A673 (cell line): Measurements from ENCODE around the gene LHFPL2. TPM values are rescaled to one million over a fixed set of nuclear protein-coding genes. Genes with fewer than 3 reads are reported as not detected.

Source experiments
- BruUV-seq: library from RNA; stranded (reverse); fragments of 400-500 nt; replicated peaks from 2 replicates; lab custom pipeline; 2021; lab: Mats Ljungman, UMichigan
- CTCF ChIA-PET: fragments of 300-600 bp; sonication (Branson Sonifier 250); formaldehyde crosslinking; loops from one replicate; lab custom pipeline; 2022; ENCODE audit warnings: antibody characterized with exemption; lab: Charles Lee
- POLR2A ChIA-PET: fragments of 300-600 bp; sonication (Branson Sonifier 250); formaldehyde crosslinking; loops from one replicate; lab custom pipeline; 2022; ENCODE audit warnings: antibody characterized with exemption; ENCODE audit not compliant: low non-redundant PET; lab: Charles Lee
- DNase-seq: peaks from one replicate; pipeline ENCODE4 v3.0.0-alpha.2; 2015; ENCODE audit warnings: low spot score
- H3K27ac ChIP-seq: fragments of 200-600 bp; sonication (generic); 2 replicates; pipeline ENCODE4 v1.5.1; 2016; ENCODE audit warnings: mixed run types, low read depth, mild to moderate bottlenecking, mixed read lengths, antibody characterized with exemption, low read length; ENCODE audit not compliant: poor library complexity, severe bottlenecking
- H3K27me3 ChIP-seq: fragments of 200-600 bp; sonication (generic); replicated peaks from 2 replicates; pipeline ENCODE4 v1.6.1; 2017; ENCODE audit warnings: mixed run types, low read depth, mild to moderate bottlenecking, mixed read lengths, antibody characterized with exemption, low read length; ENCODE audit not compliant: insufficient read depth, poor library complexity
- H3K36me3 ChIP-seq: fragments of 200-600 bp; sonication (generic); 2 replicates; pipeline ENCODE4 v1.6.1; 2016; ENCODE audit warnings: mixed run types, mild to moderate bottlenecking, mixed read lengths, antibody characterized with exemption, low read length; ENCODE audit not compliant: insufficient read depth, poor library complexity, severe bottlenecking
- H3K4me1 ChIP-seq: fragments of 200-600 bp; sonication (generic); 2 replicates; pipeline ENCODE4 v1.6.1; 2017; ENCODE audit warnings: mixed run types, mild to moderate bottlenecking, mixed read lengths, antibody characterized with exemption, low read length; ENCODE audit not compliant: insufficient read depth, poor library complexity, severe bottlenecking
- H3K4me3 ChIP-seq: fragments of 200-600 bp; sonication (generic); 2 replicates; pipeline ENCODE4 v1.5.1; 2016; ENCODE audit warnings: low read depth, mixed run types, mild to moderate bottlenecking, mixed read lengths, low read length; ENCODE audit not compliant: poor library complexity, severe bottlenecking
- H3K9me3 ChIP-seq: fragments of 200-600 bp; sonication (generic); 2 replicates; pipeline ENCODE4 v1.6.1; 2016; ENCODE audit warnings: mixed run types, low read depth, mild to moderate bottlenecking, mixed read lengths, antibody characterized with exemption, low read length; ENCODE audit not compliant: poor library complexity, severe bottlenecking
- EZH2 ChIP-seq: fragments of 200-600 bp; sonication (generic); IDR thresholded peaks from 2 replicates; pipeline ENCODE4 v1.6.1; 2017; ENCODE audit warnings: borderline replicate concordance, low read depth, mild to moderate bottlenecking, mixed read lengths, antibody characterized with exemption, low read length; ENCODE audit not compliant: poor library complexity, severe bottlenecking
- intact Hi-C: fragments of 100-400 bp; cut with micrococcal nuclease; formaldehyde crosslinking; loops from one replicate; pipeline ENCODE4 v1.10.0; 2022; ENCODE audit not compliant: unreplicated experiment
- total RNA-seq: library from RNA; stranded (reverse); gene quantifications from 2 replicates; pipeline ENCODE4 v1.2.3, GENCODE V29; 2021
- TF ChIP-seq, protein P1 (sequence below): fragments of 300-800, 200-600 bp; sonication (generic); conservative IDR thresholded peaks from 2 replicates; pipeline ENCODE4 v1.5.1; 2017; ENCODE audit warnings: low read depth, mild to moderate bottlenecking, antibody characterized with exemption, low read length, moderate library complexity, mixed read lengths

LHFPL2 gene
- total RNA-seq, 1 experiment from 2014 or later = 6.2 TPM

DNA sequence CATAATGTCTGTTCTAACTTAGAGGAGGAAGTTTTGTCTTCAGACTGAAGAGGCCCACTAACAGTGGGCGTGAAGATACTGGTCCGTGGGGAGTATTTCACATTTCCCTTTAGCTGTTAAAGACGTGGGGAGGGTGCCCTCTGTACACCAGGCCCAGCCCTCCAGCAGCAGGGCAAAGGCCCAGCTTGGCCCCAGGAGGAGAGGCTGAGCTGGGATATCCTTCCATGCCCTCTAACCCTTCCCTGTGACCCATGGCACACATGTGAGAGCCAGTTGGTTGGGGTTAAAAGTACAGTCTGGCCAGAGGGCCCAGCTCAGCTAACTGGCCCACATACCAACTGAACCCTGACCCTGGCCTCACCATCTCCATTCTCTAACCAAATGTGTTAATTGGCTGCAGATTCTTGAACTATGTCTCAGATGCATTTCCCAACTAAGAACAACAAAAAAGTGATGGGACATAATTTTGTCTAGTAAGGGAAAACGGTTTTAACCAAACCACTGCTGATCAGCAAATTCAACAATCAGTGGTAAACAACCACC, 74.4 kb downstream of the LHFPL2 start:
- no peak for TF ChIP-seq EZH2
- TF ChIP-seq, protein P1, sequence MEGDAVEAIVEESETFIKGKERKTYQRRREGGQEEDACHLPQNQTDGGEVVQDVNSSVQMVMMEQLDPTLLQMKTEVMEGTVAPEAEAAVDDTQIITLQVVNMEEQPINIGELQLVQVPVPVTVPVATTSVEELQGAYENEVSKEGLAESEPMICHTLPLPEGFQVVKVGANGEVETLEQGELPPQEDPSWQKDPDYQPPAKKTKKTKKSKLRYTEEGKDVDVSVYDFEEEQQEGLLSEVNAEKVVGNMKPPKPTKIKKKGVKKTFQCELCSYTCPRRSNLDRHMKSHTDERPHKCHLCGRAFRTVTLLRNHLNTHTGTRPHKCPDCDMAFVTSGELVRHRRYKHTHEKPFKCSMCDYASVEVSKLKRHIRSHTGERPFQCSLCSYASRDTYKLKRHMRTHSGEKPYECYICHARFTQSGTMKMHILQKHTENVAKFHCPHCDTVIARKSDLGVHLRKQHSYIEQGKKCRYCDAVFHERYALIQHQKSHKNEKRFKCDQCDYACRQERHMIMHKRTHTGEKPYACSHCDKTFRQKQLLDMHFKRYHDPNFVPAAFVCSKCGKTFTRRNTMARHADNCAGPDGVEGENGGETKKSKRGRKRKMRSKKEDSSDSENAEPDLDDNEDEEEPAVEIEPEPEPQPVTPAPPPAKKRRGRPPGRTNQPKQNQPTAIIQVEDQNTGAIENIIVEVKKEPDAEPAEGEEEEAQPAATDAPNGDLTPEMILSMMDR = no peak
- ChIA-PET CTCF (no interaction called here), POLR2A (no interaction called here)
- no TSS peak for BruUV-seq
- no peak overlapping the region for H3K27ac ChIP-seq
- H3K36me3 ChIP-seq = no peaks in the 10 kb centered on the region
- H3K4me3 ChIP-seq = no peak overlapping the region
- no peaks in the 10 kb centered on the region for H3K9me3 ChIP-seq
- peaks cover 9% of the 10 kb centered on the region for H3K4me1 ChIP-seq
- DNase-seq = no peak
- H3K27me3 ChIP-seq = no peaks in the 10 kb centered on the region
- intact Hi-C loops = no loop called here

DNA sequence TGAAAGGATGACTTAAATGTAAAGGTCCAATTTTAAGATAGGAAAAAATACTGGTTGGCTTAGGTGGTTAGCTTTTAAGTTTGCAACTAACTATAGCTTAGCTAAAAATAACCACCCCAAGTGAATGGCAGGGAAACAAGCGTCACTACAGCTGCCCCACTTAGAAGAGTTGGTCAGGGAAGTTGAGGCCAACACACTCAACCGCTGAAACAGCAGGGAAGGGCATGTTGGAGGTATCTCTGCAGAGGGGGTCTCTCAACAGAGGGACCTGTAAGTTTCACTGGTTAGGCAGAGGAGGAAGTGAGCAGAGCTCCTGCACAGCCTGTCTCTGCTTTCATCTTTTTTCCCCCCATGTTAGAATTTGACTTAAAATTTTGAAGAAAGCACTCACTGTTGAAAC, 75.3 kb downstream of the LHFPL2 start:
- Histone ChIP-seq H3K4me1 (peaks cover 18% of the 10 kb centered on the region), H3K27me3 (no peaks in the 10 kb centered on the region), H3K36me3 (no peaks in the 10 kb centered on the region), H3K9me3 (no peaks in the 10 kb centered on the region), H3K27ac (no peak overlapping the region), H3K4me3 (no peak overlapping the region)
- BruUV-seq = no TSS peak
- DNase-seq = no peak
- intact Hi-C loops = no loop called here
- POLR2A ChIA-PET = interaction anchor here (0.7 kb wide), 1 partner anchor 55 kb away, joined by 3 read pairs; no protein-coding TSS in a partner anchor
- CTCF ChIA-PET = no interaction called here
- no peak for TF ChIP-seq EZH2
- TF ChIP-seq, protein P1 = no peak

DNA sequence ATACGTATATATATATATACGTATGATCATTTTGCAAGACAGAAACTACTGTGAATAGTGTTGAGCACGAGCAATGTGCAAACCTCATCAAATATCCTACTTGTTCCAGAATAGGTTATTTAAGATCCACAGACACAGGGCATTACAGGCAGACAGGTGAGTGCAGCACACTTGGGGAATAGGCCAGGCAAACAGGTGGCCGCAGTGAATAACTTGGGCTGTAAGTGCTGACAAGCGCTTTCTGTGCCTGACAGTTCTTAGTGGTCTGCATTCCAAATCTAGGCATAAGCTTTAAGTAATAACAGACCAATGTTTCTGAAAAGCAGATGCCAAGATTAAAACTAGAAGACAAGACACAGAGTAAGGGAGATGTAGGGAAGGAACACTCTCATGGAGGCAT, 77.9 kb downstream of the LHFPL2 start:
- Histone ChIP-seq H3K4me1 (peaks cover 28% of the 10 kb centered on the region), H3K27ac (no peak overlapping the region), H3K36me3 (no peaks in the 10 kb centered on the region), H3K9me3 (no peaks in the 10 kb centered on the region), H3K4me3 (no peak overlapping the region), H3K27me3 (no peaks in the 10 kb centered on the region)
- TF ChIP-seq EZH2 = no peak
- TF ChIP-seq, protein P1 = no peak
- CTCF ChIA-PET = no interaction called here
- intact Hi-C loops = no loop called here
- no peak for DNase-seq
- POLR2A ChIA-PET = no interaction called here
- no TSS peak for BruUV-seq
